Activated CD4-positive, alpha-beta T cell treated with anti-CD3 and anti-CD28 coated beads, Interleukin-10, Interleukin-2, amounts not matched to agents 100 ng/mL and 50 ng/mL, durations not matched to agents 16 hours and 8 hours (primary cell): ENCODE results near the gene ZNF677.
"Not testable (repeated sequence)": the region's sequence is repeated elsewhere in the genome, so short reads cannot be mapped to it uniquely, and the experiment has no call there.

Experiments used
- DNase-seq: peaks from one replicate; pipeline ENCODE4 v3.0.0-alpha.2; 2020

ZNF677 gene

DNA sequence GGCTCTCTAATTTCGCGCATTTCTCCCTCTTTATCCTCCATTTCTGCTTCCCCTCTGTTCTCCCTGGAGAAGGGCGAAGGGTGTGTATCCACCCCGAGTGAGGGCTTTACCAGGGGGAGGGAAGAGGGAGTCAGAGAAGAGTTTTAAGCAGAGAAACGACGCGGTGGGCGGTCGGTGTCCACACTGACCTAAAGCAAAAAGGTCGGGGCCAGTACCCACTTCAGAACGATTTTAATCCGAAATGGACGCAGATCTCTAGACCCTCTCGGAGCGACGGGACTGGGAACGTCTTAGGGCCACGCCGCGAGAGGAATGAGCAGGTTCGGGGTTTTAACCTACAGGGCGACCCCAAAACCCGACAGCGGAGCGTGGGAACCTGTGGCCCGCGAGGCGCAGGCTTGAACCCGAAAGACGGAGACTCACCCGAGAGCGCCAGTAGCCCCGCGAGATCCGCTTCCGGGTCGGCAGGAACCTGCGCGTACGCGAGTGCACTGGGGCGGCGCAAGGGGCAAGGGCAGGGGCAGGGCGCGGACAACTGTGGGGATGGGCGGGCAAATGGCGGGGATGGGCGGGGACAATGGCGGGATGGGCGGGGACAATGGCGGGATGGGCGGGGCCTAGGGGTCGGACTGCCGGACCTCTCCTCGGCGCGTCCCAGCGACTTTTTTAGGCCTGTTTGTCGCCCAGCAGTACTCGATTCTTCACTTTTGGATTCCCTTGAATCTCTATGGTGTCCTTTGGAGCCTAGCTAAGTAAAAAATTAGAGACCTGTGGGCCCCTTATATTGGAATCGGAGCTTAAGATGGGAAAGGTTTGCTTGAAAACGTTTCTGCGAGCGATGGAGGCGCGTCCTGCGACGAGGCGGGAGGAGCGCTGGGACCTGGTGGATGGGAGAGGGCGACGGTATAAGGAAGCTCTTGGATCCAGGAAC is at the start of gene ZNF677:
ZNF677 (minus strand) TSS at position 463 of the 931 bp plus-strand sequence. CDS start 3,323 bp downstream, outside the sequence.
- peak; percentile 78 for DNase-seq

GRCh38 chr19:53301341-53301740 is 46.7 kb upstream of the ZNF677 start:
- not testable (repeated sequence) for DNase-seq

DNA sequence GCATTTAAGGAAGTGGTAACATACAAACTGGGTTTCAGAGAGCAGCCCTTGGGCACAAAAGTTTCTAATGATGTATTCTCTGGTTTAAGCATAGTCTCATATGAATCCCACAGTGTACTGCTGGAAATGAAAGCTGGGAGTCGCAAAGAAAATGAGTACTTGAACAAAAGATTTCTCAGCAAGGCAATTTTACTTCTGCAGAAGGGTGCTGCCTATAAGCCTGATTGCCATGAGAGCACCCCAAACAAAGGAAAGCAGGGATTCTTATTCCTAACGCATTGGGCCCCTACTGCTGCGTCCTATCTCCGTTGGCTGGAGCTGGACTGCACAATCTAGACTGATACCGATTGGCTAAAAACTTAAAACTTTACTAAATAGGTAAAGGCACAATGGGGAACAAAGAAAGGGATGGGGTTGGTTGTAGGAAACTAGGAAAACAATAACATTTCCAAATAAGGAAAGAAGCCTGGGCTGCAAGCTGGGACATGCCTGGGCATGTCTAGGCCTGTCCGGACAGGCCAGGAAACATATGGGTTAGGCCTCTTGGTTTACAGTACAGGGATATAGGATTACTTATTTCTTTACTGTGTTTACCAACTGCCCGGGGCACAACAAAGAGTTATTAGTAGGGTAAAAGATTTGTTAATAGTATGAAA is 40.2 kb upstream of the ZNF677 start:
- no peak for DNase-seq

DNA sequence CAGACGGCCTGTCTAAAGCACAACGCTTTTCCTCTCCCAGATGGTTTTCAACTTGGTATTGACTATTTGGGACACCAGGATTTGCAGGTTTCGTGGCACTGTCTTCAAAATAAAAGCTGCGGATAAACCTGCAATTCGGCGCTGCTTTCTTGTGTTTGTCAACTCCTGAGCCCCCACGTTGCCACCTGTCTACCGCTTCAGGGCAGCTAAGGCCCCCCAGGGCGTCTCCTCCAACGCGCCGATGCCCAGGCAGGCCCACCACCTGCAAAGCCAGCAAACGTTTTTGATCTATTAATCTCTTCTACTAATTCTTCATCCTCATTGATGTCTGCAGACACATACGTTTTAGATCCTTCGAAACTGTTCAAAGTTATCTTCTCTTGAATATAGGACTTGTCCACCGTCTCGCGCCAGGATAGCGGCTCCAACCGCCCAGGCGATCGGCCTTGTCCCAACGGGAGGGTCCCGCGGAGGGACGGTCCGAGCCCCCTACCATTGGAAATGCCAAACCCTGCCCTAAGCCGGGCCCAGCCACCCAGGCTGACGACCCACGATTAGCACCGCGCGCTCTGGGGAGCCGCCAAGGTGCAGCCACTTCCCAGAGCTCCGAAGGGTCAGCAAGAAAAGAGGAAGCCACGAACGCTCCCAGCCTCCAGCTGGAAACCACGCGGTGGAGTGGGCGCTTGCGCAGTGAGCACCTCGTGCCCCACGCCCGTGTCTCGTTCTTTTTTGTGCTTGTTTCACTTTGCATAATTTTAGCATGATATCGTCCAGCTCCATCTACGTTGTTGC is 36.3 kb upstream of the ZNF677 start:
- no peak for DNase-seq

GRCh38 chr19:53285087-53285486 is 30.4 kb upstream of the ZNF677 start:
- DNase-seq: no peak

- DNase-seq: peak; percentile 2
These were observed 27.3 kb upstream of the ZNF677 start for GRCh38 chr19:53281947-53282346.

DNA sequence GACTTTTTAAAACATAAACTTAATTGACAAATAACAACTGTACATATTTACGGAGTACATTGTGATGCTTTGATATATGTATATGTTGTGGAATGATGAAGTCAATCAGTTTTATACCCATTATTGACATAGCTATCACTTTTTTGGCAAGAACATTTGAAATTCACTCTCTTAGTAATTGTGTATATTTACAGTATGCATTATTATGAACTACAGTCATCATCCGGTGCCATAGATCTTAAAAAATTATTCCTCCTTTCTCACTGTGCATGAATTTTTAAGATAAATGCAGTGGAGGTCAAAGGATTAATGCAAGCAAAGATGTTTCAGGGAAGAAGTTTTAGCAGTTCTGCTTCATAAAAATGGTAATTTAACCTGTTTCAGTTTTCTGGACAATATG is 20.8 kb upstream of the ZNF677 start:
- no peak for DNase-seq

DNA sequence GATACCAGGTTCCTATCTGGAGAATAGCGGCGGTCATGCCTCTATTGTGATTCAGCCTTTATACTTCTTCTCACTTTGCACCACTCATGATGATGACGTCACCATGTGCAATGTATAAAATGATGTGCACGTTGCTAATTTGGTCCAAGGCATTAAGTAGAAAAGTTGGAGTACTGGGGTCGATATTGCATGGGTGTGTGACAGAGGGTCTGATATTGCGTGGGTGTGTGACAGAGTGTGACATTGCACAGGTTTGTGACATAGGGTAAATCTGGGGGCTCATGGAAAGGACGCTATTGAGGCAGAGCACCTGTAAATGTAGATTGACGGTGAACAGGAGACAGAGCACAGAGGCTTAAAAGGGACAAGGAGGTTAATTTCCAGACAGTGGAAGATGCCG is 17.4 kb upstream of the ZNF677 start:
- no peak for DNase-seq

- not testable (repeated sequence) for DNase-seq
These were observed 15.2 kb upstream of the ZNF677 start for GRCh38 chr19:53269861-53270260.

GRCh38 chr19:53267623-53268022 is 12.9 kb upstream of the ZNF677 start, which contains the start of gene VN1R4:
Gene VN1R4 (minus strand): TSS chr19:53267723. CDS start chr19:53267665, 58 bp downstream.
- not testable (repeated sequence) for DNase-seq

DNA sequence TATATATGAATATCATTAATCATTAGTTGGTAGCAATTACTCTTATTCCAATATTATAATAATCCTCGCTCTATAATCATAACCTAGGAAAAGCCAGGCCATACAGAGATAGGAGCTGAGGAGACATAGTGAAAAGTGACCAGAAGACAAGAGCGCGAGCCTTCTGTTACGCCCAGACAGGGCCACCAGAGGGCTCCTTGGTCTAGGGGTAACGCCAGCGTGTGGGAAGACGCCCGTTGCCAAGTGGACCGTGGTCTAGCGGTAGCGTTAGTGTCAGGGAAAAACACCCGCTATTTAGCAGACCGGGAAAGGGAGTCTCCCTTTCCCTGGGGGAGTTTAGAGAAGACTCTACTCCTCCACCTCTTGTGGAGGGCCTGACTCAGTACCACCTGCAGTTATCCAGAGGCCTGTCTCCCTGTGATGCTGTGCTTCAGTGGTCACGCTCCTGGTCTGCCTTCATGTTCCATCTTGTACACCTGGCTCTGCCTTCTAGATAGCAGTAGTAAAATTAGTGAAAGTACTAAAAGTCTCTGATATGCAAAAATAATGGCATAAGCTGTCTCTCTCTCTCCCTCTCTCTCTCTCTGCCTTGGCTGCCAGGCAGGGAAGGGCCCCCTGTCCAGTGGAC is 3.2 kb upstream of the ZNF677 start, which contains the start of gene VN1R2:
VN1R2 (plus strand) TSS at position 578 of the 628 bp plus-strand sequence. CDS start 84 bp downstream, outside the sequence.
- DNase-seq: not testable (repeated sequence)

DNA sequence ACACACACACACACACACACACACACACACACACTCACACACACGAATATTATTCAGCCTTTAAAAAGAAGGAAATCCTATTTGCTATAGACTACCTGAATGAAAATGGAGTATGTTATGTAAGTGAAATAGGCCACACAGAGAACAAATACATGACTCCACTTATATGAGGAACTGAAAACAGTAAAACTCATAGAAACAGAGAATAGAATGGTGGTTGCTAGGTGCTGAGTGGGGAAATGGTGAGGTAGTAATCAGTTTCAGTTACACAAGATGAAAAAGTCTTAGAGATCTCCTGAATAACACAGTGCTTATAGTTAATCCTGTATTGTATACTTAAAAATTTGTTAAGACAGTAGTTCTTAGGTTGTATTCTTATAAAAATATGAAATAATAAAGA is 8.2 kb downstream of the ZNF677 start:
- no peak for DNase-seq

DNA sequence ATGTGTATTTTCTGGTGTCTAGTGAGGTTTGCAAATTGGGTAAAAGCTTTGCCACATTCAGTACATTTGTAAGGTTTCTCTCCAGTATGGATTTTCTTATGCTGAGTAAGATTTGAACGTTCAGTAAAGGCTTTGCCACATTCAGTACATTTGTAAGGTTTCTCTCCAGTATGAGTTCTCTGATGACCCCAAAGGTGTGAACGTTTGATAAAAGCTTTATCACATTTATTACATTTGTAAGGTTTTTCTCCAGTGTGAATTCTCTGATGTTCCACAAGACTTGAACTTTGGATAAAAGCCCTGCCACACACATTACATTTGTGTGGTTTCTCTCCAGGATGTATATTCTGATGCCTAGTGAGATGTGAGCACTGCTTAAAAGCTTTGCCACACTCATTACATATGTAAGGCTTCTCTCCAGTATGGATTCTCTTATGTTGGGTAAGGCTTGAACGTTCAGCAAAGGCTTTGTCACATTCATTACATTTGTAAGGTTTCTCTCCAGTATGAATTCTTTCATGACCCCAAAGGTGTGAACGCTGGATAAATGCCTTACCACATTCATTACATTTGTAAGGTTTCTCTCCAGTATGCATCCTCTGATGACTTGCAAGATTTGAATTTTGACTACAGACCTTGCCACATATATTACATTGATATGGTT is 17.4 kb downstream of the ZNF677 start:
- no peak for DNase-seq

DNA sequence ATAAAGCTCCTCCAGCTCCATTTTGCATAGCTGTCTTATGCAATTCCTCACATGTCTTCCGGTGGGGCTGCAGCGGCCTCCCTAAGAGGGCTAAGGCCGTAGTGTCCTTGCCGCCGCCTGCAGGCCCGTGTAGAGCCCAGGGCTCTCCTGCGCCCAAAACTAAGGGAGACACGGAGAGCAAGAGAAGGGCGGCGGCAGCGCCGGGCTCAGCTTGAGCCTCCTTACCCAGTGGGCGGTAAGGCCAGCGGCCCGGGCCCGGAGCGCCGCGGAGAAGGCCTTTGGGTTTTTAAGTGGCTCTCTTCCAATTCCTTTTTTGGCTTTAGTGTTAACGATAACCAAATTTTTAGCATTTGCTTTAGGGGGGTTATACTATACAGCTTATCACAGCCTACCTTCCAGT is 30.1 kb downstream of the ZNF677 start:
- no peak for DNase-seq

GRCh38 chr19:53222716-53223115 is 32.0 kb downstream of the ZNF677 start:
- DNase-seq: not testable (repeated sequence)

DNA sequence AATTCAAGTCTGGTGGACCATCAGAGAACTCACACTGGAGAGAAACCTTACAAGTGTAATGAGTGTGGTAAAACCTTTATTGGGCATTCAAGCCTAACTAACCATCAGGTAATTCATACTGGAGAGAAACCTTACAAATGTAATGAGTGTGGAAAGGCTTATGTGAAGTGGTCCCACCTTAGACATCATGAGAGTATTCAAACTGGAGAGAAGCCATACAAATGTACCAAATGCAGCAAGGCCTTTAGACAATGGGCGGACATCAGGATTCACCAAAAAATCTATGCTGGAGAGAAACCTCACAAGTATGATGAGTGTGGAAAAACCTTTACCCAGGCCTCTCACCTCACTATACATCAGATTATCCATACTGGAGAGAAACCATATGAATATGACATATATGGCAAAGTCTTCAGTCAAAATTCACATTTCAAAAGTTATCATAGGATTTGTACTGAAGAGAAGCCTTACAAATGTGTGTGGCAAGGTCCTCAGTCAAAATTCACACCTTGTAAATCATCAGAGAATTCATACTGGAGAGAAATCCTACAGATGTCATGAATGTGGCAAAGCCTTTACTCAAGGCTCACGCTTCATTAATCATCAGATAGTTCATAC is 41.9 kb downstream of the ZNF677 start:
- DNase-seq: no peak

DNA sequence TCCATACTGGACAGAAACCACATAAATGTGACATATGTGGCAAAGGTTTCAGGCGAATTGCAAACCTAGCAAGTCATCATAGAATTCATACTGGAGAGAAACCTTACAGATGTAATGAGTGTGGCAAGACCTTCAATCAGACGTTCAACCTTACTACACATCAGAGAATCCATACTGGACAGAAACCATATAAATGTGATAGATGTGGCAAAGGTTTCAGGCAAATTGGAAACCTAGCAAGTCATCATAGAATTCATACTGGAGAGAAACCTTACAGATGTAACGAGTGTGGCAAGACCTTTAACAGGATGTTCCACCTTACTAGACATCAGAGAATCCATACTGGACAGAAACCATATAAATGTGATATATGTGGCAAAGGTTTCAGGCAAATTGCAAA is 43.1 kb downstream of the ZNF677 start:
- DNase-seq: not testable (repeated sequence)

- DNase-seq: peak; percentile 81
These were observed 57.8 kb downstream of the ZNF677 start for GRCh38 chr19:53196777-53197396.

DNA sequence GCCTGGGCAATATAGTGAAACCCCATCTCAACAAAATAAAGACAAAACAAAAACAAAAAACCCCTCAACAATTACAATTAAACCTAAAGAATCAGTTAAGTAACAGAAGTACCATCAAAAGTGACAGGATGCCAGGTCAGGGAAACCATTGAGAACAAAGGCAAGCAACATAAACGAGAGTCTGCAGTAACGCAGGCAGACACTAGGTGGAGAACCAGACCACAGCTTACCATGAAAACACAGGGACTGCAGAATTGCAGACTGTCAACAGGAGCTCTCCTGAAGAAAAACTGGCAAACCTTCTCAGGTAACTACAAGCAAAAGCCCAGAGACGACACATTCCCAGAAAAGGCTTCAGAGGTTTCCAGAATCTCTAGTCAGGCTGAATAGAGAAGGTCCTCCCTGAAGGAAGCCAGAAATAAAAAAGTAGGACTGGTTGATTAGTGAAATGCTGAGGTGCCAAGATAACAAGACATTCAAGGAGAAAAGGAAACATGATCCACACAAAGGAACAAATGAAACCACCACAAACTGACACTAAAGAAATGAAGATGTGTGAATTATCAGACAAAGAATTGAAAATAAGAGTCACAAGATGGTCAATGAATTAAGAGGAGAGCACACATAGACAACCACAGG is 59.3 kb downstream of the ZNF677 start:
- peak; percentile 60 for DNase-seq

- DNase-seq: no peak
These were observed 61.0 kb downstream of the ZNF677 start for GRCh38 chr19:53193535-53194222.
